Measurements from ENCODE around the gene VSTM2B.

VSTM2B gene

DNA sequence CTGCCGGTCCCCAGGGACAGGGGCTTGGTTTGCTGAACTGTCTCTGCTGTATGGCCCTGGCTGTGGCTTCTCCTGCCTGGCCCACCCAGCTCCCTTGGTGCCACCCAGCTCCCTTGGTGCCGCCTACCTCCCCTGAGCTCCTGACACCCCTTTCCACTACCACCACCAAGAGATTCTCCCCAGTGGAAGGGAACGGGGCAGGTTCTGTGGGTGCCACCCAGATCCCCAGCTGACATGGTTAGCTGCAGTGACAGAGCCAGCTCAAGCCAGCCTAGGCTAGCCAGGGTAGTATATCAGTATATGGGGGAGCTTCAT, 51.8 kb downstream of the VSTM2B start:
- no peaks in the 10 kb centered on the region for H3K9me3 ChIP-seq (ENCODE audit: low read length)
- H3K36me3 ChIP-seq (ENCODE audit: insufficient read depth, low read length), result no peaks in the 10 kb centered on the region
- H3K4me1 ChIP-seq (ENCODE audit: insufficient read depth, low read length, severe bottlenecking), result no peaks in the 10 kb centered on the region
- H4K20me1 ChIP-seq (ENCODE audit: insufficient read depth, low read length), result no peaks in the 10 kb centered on the region
- no peaks in the 10 kb centered on the region for H3K9me2 ChIP-seq (ENCODE audit: low read depth, low read length)
- H3K4me3 ChIP-seq (ENCODE audit: low read depth, low read length, poor library complexity, severe bottlenecking), result no peak overlapping the region
- no peaks in the 10 kb centered on the region for H3F3A ChIP-seq (ENCODE audit: insufficient read depth, low read length)
- H3K4me2 ChIP-seq (ENCODE audit: low read length), result no peak overlapping the region
- TF ChIP-seq EZH2 (IDR thresholded peaks at IDR 0.05; ENCODE audit: borderline replicate concordance, low read length), result no peak
- TF ChIP-seq, protein P1, sequence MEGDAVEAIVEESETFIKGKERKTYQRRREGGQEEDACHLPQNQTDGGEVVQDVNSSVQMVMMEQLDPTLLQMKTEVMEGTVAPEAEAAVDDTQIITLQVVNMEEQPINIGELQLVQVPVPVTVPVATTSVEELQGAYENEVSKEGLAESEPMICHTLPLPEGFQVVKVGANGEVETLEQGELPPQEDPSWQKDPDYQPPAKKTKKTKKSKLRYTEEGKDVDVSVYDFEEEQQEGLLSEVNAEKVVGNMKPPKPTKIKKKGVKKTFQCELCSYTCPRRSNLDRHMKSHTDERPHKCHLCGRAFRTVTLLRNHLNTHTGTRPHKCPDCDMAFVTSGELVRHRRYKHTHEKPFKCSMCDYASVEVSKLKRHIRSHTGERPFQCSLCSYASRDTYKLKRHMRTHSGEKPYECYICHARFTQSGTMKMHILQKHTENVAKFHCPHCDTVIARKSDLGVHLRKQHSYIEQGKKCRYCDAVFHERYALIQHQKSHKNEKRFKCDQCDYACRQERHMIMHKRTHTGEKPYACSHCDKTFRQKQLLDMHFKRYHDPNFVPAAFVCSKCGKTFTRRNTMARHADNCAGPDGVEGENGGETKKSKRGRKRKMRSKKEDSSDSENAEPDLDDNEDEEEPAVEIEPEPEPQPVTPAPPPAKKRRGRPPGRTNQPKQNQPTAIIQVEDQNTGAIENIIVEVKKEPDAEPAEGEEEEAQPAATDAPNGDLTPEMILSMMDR (IDR thresholded peaks at IDR 0.05; ENCODE audit: low read length), result no peak
- no peak overlapping the region for H2AFZ ChIP-seq (ENCODE audit: low read length)
- no peak overlapping the region for H3K9ac ChIP-seq (ENCODE audit: low read length)
- no peak overlapping the region for H3K27ac ChIP-seq (ENCODE audit: low read depth, low read length, poor library complexity, severe bottlenecking)
- H3K79me2 ChIP-seq (ENCODE audit: insufficient read depth, low read length), result no peaks in the 10 kb centered on the region
- no peaks in the 10 kb centered on the region; the same call in 1 of the 2 replicates for H3K27me3 ChIP-seq (ENCODE audit: insufficient read depth, low read length)

DNA sequence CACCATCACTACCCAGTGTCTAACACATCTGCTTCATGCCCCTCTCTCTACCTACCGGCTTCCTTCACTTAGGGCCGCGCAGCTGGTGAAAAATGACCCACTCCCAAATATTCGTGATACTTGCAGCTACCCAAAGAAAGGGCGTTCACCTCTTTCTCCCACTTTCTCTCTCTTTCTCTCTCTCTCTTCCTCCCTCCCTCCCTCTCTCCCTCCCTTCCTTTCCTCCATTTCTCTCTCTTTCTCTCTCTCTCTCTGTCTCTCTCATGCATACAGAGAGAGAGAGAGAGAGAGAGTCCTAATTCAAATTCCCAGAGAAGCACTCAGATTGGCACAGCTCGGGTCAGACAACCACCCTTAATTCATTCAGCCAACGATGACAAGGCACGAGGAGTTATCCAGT, 52.6 kb downstream of the VSTM2B start:
- Histone ChIP-seq H3K79me2 (ENCODE audit: insufficient read depth, low read length) (no peaks in the 10 kb centered on the region), H3K9ac (ENCODE audit: low read length) (no peak overlapping the region), H4K20me1 (ENCODE audit: insufficient read depth, low read length) (no peaks in the 10 kb centered on the region), H3K9me2 (ENCODE audit: low read depth, low read length) (no peaks in the 10 kb centered on the region), H3K27me3 (ENCODE audit: insufficient read depth, low read length) (no peaks in the 10 kb centered on the region; the same call in 1 of the 2 replicates), H3F3A (ENCODE audit: insufficient read depth, low read length) (no peaks in the 10 kb centered on the region), H2AFZ (ENCODE audit: low read length) (no peak overlapping the region), H3K4me1 (ENCODE audit: insufficient read depth, low read length, severe bottlenecking) (no peaks in the 10 kb centered on the region), H3K4me2 (ENCODE audit: low read length) (no peak overlapping the region), H3K36me3 (ENCODE audit: insufficient read depth, low read length) (no peaks in the 10 kb centered on the region), H3K9me3 (ENCODE audit: low read length) (no peaks in the 10 kb centered on the region), H3K4me3 (ENCODE audit: low read depth, low read length, poor library complexity, severe bottlenecking) (no peak overlapping the region), H3K27ac (ENCODE audit: low read depth, low read length, poor library complexity, severe bottlenecking) (no peak overlapping the region)
- no peak for TF ChIP-seq EZH2 (IDR thresholded peaks at IDR 0.05; ENCODE audit: borderline replicate concordance, low read length)
- TF ChIP-seq, protein P1 (IDR thresholded peaks at IDR 0.05; ENCODE audit: low read length), result no peak

DNA sequence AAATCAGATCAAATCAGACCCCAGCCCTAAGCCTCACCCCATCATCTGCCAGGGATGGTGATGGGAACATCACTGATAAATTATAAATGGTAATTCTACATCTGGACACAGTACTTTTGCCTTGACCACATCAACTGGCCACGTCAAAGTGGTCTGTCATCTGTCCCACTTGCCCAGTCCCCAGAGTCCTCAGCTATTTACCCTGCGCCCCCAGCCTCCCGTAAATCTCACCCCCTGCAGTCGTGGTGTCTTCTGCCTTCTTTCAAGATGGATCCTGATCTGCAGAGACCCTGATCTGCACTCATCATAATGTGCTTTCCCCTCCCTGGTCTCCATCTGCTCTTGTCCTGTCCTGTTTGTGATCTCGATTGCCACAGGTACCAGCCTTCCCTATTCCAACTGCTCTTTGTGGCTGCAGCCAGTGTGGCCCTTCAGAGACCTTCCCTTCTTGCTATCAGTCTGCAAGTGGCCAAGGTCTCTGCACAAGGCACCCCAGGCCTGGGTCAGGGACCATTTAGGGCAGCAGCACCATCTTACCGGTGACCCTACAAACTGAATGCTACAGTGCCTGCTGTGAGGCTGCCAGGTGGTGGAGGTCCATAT, 53.6 kb downstream of the VSTM2B start:
- H3K9ac ChIP-seq (ENCODE audit: low read length), result no peak overlapping the region
- H3K27me3 ChIP-seq (ENCODE audit: insufficient read depth, low read length), result no peaks in the 10 kb centered on the region; the same call in 1 of the 2 replicates

More for the DNA sequence above, 53.6 kb downstream of the VSTM2B start:
- Histone ChIP-seq H3K4me3 (ENCODE audit: low read depth, low read length, poor library complexity, severe bottlenecking) (no peak overlapping the region), H3K79me2 (ENCODE audit: insufficient read depth, low read length) (no peaks in the 10 kb centered on the region), H3K4me2 (ENCODE audit: low read length) (no peak overlapping the region), H2AFZ (ENCODE audit: low read length) (no peak overlapping the region), H4K20me1 (ENCODE audit: insufficient read depth, low read length) (no peaks in the 10 kb centered on the region), H3K36me3 (ENCODE audit: insufficient read depth, low read length) (no peaks in the 10 kb centered on the region), H3K4me1 (ENCODE audit: insufficient read depth, low read length, severe bottlenecking) (no peaks in the 10 kb centered on the region), H3K9me2 (ENCODE audit: low read depth, low read length) (no peaks in the 10 kb centered on the region), H3K9me3 (ENCODE audit: low read length) (no peaks in the 10 kb centered on the region), H3F3A (ENCODE audit: insufficient read depth, low read length) (no peaks in the 10 kb centered on the region), H3K27ac (ENCODE audit: low read depth, low read length, poor library complexity, severe bottlenecking) (no peak overlapping the region)
- TF ChIP-seq, protein P1 (IDR thresholded peaks at IDR 0.05; ENCODE audit: low read length), result no peak
- TF ChIP-seq EZH2 (IDR thresholded peaks at IDR 0.05; ENCODE audit: borderline replicate concordance, low read length), result no peak

Measured in OCI-LY1 (cell line).